NCI-H2081 (cell line): Measurements from ENCODE around the gene RPL19.

Source experiments
- DNase-seq, 2 experiments: peaks; one replicate each; lab custom pipeline; 2025; lab: John Stamatoyannopoulos, UW

RPL19 gene

GRCh38 chr17:39173080-39173479, 27.0 kb upstream of the RPL19 start:
- no peak for DNase-seq

- DNase-seq: no peak
Observed at GRCh38 chr17:39173526-39174274, 26.4 kb upstream of the RPL19 start.

DNA sequence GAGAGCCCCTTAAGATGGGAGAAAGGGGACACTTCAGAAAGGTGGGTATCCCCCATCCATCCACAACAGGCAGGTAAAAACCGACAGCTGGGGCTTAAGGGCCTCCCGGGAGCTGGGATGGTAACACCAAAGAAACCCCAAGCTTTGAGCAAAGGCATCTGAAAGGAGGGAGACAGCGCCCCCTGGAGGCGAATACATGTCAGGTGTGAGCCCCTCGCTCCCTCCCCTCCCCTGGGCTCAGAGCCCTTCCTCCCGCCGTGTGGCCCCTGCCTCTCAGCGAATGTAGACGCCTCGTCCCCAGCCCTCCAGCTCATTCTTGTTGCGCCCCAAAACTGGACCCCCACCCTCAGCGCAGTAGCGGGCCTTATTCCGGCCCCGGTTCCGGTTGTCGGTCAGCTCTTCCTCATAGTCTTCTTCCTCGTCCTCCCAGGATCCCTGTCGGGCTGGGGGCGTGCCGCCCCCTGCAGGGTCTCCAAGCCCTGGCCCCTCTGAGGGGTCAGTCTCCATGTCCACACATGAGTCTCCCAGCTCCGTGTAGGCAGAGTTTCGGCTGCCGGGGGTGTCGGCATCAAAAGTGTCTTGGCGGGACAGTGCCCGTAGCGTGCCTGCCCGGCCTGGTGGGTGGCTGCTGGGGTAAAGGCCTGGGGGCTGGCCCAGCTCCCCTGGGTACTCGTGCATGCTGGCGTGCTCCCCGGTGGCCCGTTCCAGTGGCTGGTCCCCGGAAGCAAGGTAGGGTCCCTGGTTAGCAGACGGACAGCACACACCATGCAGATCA, 25.0 kb upstream of the RPL19 start:
- peak; percentile 63 to 80 for DNase-seq

DNA sequence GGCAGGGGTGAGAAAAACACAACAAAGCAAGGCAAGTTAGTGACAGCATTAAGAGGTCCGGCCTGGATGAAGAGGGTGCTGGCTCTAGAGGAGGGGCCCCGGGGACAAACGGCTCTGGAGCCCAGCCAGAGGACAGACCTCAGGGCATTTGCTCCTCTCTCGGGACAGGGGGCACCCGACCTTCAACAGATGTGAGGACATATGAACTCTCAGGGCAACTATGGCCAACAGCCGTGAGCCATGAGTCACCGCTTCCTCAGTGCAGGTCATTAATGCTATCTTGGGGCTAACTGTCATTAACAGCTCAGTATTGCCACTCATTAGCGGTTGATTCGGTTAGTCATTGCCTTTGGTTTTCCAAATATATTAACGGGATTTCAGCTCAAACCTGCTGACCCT, 24.4 kb upstream of the RPL19 start:
- DNase-seq: no peak

DNA sequence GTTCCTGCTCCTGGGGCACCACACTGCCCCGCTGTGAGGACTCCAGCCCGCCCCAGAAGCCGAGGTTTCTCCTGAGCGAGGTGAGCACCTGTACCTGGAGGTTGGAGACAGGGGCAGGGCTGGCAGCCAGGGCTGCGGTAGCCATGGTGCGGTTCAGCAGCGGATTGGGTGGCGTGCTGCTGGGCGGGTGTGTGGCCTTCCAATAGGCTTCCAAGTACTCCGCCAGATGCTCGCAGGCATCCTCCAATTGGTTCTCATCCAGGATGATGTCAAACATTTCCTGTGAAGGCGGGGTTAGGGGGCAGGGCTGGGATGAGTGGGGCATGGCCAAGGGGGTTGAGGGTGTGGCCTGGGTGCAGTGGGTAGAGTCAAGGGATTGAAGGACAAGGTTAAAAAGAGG, 22.8 kb upstream of the RPL19 start:
- no peak for DNase-seq

DNA sequence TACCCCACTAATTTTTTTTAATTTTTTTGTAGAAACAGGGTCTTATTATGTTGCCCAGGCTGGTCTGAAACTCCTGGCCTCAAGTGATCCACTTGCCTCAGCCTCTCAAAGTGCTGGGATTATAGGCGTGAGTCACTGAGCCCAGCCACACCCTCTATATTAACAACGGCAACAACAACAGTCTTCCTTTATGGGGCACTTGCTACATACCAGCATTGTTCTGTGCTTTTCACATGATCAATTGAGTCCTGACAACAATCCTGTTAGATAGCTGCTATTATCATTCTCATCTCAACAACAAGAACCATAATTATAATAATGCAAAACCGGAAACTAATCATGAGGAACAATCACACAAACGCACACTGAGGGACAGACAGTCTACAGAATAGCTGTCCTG, 21.5 kb upstream of the RPL19 start:
- DNase-seq: peak in 1 of 2 experiments; percentile 15

GRCh38 chr17:39181303-39181702, 18.8 kb upstream of the RPL19 start:
- DNase-seq: no peak

GRCh38 chr17:39183045-39183444, 17.0 kb upstream of the RPL19 start:
- no peak for DNase-seq

GRCh38 chr17:39183720-39184119, 16.4 kb upstream of the RPL19 start:
- DNase-seq: no peak

DNA sequence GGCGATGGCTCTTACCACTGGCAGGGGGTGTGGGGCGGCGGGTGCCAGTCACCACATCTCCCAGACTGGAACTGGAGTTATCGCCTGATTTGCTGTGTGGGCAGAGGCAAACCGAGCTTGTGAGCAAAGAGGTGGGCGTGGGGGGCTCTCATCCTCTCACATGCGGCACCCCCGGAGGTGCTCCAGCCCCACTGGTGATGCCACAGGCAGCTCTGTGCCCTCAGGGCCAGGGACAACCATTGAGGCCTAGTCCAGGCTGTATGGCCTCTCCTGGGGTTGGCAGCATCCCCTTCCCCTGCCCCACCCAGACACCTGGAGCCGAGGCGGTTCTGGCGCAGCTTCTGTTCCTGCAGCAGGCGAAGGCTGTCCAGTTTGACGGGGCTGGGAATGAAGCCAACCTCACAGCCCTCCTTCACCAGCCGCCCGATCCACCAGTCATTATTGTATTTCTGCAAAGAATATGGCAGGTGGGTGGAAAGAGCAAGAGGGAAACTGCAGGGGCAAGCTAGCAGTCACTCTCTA, 13.5 kb upstream of the RPL19 start:
- DNase-seq: peak; percentile 56 to 78

DNA sequence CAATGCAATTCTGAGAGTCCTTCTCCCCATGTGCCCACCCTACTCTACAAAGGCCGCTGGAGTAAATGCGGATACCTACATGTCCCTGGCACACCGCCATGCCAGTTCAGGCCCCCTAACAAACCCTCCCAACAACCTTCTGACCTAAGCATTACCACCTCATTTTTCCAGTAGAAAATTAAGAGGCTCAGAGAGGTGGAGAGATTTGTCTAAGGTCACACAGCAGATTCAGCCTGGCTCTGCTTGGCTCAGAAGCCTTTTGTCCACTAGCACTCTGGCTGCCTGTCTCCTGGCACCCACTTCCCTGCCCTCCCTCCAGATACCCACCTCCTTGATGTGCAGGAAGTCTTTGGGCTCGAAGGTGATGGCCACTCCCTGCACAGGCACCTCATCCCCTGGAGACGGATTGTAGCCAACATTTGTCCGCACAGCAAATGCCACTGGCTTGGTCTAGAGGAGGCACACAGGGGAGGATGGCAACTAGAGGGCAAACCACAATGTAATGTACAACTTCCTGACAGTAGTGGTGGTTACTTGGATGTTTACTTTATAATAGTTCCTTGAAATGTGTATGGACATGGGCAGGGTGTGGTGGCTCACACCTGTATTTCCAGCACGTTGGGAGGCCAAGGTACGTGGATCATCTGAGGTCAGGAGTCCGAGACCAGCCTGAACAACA, 12.8 kb upstream of the RPL19 start:
- no peak for DNase-seq

- no peak for DNase-seq
Observed at GRCh38 chr17:39191750-39192510, 8.2 kb upstream of the RPL19 start.

DNA sequence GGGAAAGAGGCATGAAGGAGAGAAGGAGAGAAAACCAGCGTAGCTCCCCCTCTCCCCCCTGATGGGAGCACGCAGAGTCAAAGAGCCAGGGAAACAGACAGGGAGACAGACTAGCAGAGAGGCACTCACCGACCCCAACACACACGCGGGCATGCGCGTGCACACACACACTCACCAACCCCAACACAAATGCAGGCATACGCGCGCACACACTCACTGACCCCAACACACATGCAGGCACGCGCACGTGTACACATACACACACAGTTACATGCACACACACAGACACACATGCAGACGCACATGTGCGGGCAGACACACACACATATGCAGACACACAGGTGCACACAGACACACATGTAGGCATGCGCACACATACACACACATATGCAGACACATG, 7.2 kb upstream of the RPL19 start:
- DNase-seq: no peak

DNA sequence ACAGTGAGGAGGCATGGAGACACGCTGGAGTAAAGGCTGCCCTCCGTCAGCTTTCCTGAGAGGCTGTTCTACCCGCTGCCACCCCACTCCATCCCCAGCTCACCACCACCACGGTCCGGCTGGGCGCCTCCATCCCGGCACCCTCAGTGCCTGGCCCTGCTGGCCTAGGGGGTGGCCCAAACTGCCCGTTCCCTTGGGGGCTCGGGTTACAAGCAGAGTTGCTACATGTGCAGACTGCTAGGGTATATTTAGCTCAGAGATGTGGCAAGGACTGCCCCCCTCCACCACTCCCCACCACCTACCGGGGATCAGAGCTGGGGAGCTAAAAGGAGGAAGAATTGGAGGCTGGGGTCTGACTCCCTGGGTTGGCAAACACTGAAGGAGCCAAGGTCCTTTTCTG, 6.7 kb upstream of the RPL19 start:
- DNase-seq: no peak

DNA sequence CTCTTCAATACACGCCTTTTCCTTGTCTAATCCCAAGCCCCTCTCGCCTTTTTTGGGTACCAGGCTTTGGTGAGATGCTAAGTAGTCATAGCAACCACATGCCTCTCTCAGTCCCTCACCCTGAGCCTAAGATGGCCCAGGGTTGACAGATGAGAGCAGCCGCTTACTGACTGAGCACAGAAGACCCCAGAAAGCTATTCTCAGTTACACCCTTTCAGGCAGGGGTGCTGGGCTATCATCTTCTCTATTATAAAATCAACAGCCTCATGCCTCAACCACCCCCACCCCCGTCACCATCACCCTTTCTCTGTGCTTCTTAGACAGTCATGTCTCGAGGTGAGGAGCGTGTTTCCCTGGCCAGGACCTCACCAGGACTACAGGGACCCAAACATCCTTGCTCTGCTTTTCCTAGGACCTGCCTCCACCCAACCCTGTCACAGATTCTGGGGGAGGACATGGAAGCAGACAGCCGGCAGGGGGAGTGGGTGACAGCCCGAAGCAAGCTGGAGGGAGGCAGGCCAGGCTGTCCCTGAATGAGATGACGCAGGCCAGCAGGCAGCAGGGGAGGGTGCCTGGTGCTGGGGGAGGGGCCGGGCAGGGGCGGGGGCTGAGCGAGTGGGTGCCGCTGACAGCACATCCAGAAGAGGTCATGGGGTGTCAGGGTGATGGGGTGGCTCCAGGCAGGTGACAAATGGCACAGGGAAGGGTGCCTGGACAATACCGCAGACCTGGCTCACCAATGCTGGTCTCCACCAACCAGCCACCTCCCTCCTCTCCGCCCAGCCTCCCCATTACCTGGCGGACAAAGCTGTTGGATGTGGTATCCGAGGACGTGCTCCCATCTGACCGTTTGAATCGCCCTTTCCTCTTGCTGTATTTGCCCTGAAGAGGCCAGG, 5.7 kb upstream of the RPL19 start:
- no peak for DNase-seq

GRCh38 chr17:39194985-39195524, 5.0 kb upstream of the RPL19 start:
- no peak for DNase-seq

- DNase-seq: no peak
Observed at GRCh38 chr17:39195568-39196160, 4.4 kb upstream of the RPL19 start.

- DNase-seq: no peak
Observed at GRCh38 chr17:39196241-39196807, 3.8 kb upstream of the RPL19 start.

DNA sequence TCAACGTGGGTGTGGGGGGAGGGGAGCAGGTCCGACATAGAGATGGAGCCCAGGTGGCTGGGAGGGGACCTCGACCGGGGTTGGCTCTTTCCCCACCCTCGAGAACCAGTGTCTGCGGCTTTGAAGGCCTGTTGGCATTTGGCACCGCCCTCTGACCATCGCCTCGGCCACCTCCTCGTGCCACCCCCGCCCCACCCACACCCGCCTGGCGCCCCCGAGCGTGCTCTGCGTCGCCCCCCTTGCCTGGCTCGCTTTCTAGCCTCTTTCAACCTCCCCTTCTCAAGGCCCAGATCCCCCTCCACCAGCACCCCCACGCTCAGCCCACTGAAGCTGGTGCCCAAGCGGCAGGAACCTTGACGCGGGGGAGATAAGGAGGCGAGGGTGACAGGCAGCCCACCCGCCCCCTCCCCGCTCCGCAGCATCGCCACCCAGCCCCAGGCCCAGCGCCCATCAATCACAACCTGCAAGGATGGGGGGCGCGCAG, 3.2 kb upstream of the RPL19 start:
- peak in 1 of 2 experiments; percentile 47 for DNase-seq
